ENCODE data around the gene GIPC3.

The GIPC3 gene

DNA sequence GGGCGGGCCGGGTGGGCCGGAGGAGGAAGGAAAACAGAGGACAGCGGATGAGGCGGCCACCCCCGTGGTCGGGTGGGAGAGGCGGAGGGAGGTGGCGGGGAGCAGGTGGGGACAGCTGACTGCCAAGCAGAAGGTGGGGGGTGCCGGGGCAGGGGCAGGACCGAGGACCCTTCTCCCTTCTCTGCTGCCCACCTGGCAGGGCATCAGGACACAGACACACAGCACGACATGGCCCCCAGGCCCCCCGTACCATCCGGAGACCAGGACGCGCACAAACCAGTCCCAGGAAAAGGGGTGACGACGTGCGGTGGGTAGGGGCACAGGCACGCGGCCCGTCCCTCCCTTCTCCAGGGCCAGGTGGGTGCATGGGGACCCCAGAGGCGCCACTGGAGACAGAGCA, 52.3 kb downstream of the GIPC3 start:
- no peak for DNase-seq (ENCODE audit: low read depth in 2 of 2)

DNA sequence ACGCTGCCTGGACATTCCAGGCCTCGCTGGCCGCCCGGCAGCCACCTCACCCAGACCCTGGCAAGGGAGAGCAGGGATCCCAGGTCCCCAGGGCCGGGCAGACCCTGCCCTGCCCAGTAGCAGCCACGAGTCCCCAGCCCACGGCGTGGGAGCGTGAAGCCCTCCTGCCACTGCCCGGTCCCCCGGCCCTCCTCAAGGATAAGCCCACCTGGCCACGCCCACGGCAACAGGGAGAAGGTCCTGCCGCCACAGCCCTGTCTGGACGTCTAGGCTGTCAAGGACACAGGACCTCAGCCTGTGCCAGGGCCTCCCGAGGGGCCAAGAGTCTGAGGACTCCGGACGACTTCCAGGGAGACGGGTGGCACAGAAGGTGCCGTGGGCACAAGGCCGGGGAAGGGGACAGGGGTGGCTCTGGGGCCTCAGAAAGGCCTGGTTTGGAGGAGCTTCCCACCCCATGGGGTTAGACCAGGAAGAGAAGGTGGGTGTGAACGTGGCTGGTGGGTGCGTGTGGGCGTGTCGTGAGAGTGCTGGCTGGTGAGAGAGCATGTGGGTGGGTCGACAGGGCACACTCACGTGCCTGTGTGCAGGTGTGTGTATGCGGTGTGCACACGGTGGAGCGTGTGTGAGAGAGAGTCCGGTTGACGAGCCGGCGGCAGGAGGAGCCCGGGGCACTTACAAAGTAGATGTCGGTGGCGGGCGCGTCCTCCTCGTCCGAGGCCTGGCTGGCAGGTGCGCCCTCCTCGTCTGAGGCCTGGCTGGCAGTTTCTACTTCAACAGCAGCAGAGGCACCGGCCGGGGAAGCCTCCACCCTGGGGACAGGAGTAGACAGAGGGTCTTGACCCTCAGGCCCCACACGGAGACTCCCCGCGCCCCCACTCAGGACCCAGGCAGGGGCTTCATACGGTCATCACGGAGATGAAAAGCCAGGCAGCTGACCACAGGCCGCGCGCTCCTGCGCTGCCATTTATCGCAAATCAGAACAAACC, 53.2 kb downstream of the GIPC3 start:
- no peak for DNase-seq (ENCODE audit: low read depth in 2 of 2)

DNA sequence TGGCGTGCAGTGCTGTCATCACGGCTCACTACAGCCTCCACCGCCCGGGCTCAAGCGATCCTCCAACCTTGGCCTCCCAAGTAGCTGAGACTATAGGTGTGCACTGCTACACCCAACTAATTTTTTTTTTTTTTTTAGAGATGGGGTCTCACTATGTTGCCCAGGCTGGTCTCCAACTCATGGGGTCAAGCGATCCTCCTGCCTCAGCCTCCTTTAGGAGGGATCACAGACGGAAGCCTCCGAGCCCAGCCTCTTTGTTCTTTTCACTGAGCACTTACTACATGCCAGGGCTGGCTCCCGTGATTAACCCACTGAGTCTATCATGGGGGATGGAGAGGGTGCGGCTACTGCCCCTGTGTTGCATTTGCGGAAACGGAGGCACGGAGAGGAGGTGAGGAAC, 54.2 kb downstream of the GIPC3 start:
- DNase-seq (ENCODE audit: low read depth in 2 of 2), result no peak

DNA sequence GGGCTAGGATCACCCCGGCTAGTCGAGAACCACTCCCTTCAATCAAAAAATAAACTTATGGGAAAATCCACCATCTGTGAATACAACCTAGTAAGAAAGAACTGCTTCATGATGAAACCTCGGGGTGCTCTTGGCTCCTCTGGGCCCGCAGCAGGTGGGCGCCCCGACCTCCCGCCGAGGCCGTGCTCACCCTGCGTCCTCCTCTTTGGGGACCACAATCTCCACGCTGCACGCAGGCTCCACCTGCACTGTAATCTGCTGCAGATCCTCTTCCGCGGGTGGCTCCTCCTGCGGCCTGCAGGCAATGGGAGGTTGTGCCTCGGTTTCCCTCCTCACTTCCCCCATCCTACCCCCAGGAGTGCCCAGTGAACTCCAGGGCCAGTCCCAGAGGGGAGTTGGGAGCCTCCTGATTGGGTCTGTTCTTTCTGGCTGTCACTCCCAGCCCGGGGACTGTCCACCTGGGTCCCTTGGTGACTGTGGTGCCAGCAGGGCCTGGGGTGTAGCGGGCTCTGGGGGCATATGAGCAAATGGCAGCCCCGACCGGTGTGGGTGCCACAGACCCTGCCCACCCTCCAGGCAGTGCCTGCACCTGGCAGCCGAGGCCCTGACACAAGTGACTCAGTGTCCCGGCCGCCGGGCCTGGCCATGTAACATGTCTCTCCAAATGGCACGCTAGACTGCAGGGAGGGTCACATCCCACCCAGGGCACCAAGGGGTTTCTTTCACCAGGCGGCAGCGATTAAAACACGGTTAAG, 56.4 kb downstream of the GIPC3 start:
- DNase-seq (ENCODE audit: low read depth in 2 of 2), result no peak

DNA sequence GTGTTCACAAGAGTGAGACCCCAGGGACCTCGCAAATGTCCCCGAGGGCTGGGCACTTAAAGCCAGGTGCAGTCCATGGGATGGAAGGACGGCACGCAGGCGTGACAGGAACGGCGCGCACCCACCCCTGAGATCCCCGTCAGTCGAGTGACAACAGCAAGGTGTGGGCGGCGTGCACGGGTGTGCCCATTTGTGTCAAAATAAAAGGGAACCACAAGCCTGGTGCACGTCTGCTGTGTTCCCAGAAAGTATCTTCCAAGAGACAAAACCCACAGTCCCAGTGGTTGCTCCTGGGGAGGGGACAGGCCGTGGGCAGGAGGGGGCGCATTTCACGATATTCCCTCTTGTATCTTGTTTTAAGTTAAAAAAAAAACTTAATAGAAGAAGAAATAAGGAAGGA, 57.0 kb downstream of the GIPC3 start:
- DNase-seq (ENCODE audit: low read depth in 2 of 2), result no peak
